Tibial nerve (tissue), 3 donors: ENCODE results near the gene NEURL3.

Experiments used
- POLR2A ChIP-seq, 2 donors: fragments of 450-650 bp; IDR thresholded peaks; one replicate each; pipeline ENCODE4 v1.6.1; 2017; ENCODE audit warnings: antibody characterized with exemption in 2 of 2, mild to moderate bottlenecking in 2 of 2, moderate library complexity in 2 of 2
- TF ChIP-seq, protein P1 (sequence below), 5 experiments: fragments of 200-600 bp in 3 of 5; fragments of 450-650 bp in 2 of 5; sonication (generic) in 3 of 5; IDR thresholded peaks; one replicate each; pipeline ENCODE4 v1.5.1; 2016 to 2019; ENCODE audit warnings: antibody characterized with exemption in 5 of 5, mild to moderate bottlenecking in 3 of 5, moderate library complexity in 2 of 5

DNA sequence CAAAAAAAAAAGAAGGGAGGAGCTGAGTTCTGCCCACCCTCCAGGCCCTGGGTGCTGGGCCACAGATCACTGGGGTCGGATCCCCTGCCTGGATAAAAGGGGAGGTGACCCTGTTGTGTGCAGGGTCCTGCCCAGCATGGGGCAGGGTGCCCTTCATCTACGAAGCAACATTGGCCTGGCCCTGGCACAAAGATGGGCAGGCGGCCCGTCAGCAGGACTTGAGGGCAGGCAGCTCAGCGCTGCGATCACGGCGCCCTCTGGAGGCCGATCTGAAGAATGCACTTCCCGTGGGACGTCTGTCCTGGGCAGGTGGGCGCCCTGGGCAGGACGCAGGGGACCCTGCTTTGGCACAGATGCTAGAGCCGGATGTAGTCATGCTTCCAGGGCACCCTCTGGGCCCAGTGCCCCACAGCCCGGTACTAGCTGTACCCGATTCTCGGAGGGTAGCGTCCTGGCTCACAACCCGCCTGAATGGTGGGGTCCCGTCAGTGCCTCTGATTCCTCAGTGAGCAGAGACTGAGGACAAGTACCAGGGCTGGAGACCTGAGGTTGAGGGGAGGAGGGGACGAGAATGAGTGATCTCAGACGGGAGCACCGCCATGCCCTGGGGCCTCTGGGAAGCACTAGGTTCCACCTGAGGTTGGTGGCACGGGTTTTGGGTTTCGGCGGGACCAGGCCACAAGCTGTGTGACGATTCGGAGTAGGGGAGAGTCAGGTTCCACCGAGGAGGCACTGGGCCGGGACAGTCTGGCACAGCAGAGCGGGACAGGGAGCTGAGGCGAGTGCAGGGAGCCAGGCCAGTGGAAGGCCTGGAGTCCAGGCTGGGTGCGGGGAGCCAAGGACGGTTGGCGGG lies 49.4 kb upstream of the NEURL3 start:
- no peak for TF ChIP-seq POLR2A (IDR thresholded peaks at IDR 0.05)
- TF ChIP-seq, protein P1, sequence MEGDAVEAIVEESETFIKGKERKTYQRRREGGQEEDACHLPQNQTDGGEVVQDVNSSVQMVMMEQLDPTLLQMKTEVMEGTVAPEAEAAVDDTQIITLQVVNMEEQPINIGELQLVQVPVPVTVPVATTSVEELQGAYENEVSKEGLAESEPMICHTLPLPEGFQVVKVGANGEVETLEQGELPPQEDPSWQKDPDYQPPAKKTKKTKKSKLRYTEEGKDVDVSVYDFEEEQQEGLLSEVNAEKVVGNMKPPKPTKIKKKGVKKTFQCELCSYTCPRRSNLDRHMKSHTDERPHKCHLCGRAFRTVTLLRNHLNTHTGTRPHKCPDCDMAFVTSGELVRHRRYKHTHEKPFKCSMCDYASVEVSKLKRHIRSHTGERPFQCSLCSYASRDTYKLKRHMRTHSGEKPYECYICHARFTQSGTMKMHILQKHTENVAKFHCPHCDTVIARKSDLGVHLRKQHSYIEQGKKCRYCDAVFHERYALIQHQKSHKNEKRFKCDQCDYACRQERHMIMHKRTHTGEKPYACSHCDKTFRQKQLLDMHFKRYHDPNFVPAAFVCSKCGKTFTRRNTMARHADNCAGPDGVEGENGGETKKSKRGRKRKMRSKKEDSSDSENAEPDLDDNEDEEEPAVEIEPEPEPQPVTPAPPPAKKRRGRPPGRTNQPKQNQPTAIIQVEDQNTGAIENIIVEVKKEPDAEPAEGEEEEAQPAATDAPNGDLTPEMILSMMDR (IDR thresholded peaks at IDR 0.05) = peak; percentile 93 to 96 (median 95)
